ENCODE results near the gene COMMD6.

- TF ChIP-seq, protein P1, sequence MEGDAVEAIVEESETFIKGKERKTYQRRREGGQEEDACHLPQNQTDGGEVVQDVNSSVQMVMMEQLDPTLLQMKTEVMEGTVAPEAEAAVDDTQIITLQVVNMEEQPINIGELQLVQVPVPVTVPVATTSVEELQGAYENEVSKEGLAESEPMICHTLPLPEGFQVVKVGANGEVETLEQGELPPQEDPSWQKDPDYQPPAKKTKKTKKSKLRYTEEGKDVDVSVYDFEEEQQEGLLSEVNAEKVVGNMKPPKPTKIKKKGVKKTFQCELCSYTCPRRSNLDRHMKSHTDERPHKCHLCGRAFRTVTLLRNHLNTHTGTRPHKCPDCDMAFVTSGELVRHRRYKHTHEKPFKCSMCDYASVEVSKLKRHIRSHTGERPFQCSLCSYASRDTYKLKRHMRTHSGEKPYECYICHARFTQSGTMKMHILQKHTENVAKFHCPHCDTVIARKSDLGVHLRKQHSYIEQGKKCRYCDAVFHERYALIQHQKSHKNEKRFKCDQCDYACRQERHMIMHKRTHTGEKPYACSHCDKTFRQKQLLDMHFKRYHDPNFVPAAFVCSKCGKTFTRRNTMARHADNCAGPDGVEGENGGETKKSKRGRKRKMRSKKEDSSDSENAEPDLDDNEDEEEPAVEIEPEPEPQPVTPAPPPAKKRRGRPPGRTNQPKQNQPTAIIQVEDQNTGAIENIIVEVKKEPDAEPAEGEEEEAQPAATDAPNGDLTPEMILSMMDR (IDR thresholded peaks at IDR 0.05) = no peak
- no peak for TF ChIP-seq POLR2A (IDR thresholded peaks at IDR 0.05)
Measured at GRCh38 chr13:75558145-75558840, 20.7 kb upstream of the COMMD6 start.

Data from adrenal gland (tissue), 5 donors.